GM21447 (cell line): ENCODE data around the gene GXYLT2.

Experiments
- ATAC-seq: cut with Tn5 transposase; IDR thresholded peaks from one replicate; pipeline ENCODE4 v1.9.1; 2021; ENCODE audit not compliant: unreplicated experiment

The GXYLT2 gene

GRCh38 chr3:73007992-73008712, 120.3 kb downstream of the GXYLT2 start:
- ATAC-seq = no peak

GRCh38 chr3:73009008-73009407, 121.2 kb downstream of the GXYLT2 start:
- ATAC-seq = no peak

- no peak for ATAC-seq
Measured at GRCh38 chr3:73009750-73010149, 121.9 kb downstream of the GXYLT2 start.

- no peak for ATAC-seq
Measured at GRCh38 chr3:73010158-73010557, 122.3 kb downstream of the GXYLT2 start.

GRCh38 chr3:73018298-73018697, 130.5 kb downstream of the GXYLT2 start:
- ATAC-seq = no peak

- ATAC-seq = no peak
Measured at GRCh38 chr3:73018790-73019441, 131.1 kb downstream of the GXYLT2 start.

- no peak for ATAC-seq
Measured at GRCh38 chr3:73021301-73021835, 133.5 kb downstream of the GXYLT2 start.

GRCh38 chr3:73024836-73025235, 137.0 kb downstream of the GXYLT2 start:
- no peak for ATAC-seq

GRCh38 chr3:73026111-73026759, 138.4 kb downstream of the GXYLT2 start:
- no peak for ATAC-seq
